Measurements from ENCODE around the gene CTAGE15. TPM values are rescaled to one million over a fixed set of nuclear protein-coding genes. Genes with fewer than 3 reads are reported as not detected.
"Not testable (repeated sequence)": the region's sequence is repeated elsewhere in the genome, so short reads cannot be mapped to it uniquely, and the experiment has no call there.

Gene CTAGE15
- total RNA-seq, 2 experiments from 2014 or later: not detected

- H3K27me3 Mint-ChIP-seq; H3K27ac Mint-ChIP-seq; H3K9me3 Mint-ChIP-seq; H3K4me3 Mint-ChIP-seq; POLR2A ChIA-PET; H3K36me3 Mint-ChIP-seq; intact Hi-C loops (cut with micrococcal nuclease); H3K4me1 Mint-ChIP-seq (ENCODE audit: low read depth); CTCF ChIA-PET; DNase-seq: not testable (repeated sequence)
Observed at GRCh38 chr7:143589897-143590296, 18.3 kb downstream of the CTAGE15 start.

DNA sequence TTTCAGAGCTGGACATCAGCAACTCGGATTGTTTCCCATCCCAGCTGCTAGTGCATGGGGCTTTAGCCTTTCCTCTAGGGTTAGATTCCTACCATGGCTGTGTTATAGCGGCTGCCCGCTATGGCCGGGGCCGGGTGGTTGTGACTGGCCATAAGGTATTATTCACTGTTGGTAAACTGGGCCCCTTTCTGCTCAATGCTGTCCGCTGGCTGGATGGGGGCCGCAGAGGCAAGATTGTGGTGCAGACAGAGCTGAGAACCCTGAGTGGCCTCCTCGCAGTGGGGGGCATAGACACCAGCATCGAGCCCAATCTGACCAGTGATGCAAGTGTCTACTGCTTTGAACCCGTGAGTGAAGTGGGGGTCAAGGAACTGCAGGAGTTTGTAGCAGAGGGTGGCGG is 26.5 kb downstream of the CTAGE15 start:
- CTCF ChIA-PET; intact Hi-C loops (cut with micrococcal nuclease); H3K9me3 Mint-ChIP-seq; H3K27ac Mint-ChIP-seq; H3K36me3 Mint-ChIP-seq; H3K27me3 Mint-ChIP-seq; DNase-seq; H3K4me1 Mint-ChIP-seq (ENCODE audit: low read depth); H3K4me3 Mint-ChIP-seq; POLR2A ChIA-PET: not testable (repeated sequence)

- H3K36me3 Mint-ChIP-seq; H3K27me3 Mint-ChIP-seq; POLR2A ChIA-PET; H3K4me1 Mint-ChIP-seq (ENCODE audit: low read depth); H3K4me3 Mint-ChIP-seq; CTCF ChIA-PET; intact Hi-C loops (cut with micrococcal nuclease); H3K27ac Mint-ChIP-seq; H3K9me3 Mint-ChIP-seq; DNase-seq: not testable (repeated sequence)
Observed at GRCh38 chr7:143603549-143603948, 31.9 kb downstream of the CTAGE15 start.

DNA sequence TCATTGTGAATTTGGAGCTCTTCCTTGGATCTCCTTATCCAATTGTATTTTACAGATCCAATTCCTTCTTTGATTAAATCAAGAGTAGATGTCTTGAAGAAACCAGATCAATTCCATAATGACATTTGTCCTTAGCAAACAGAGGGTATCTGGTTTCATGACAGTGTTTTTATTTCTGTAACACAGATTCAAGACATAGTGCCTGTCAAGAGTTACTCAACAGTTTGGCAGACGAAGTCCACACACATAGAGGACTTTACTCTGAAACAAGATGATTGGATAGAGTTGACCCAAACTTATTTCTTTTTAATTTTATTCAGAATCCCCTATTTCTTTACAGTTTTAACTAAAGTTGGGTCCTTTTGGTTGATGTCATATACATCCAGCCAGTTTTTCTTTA is 34.5 kb downstream of the CTAGE15 start:
- H3K27ac Mint-ChIP-seq; DNase-seq; intact Hi-C loops (cut with micrococcal nuclease); CTCF ChIA-PET; H3K4me3 Mint-ChIP-seq; POLR2A ChIA-PET; H3K4me1 Mint-ChIP-seq (ENCODE audit: low read depth); H3K36me3 Mint-ChIP-seq; H3K9me3 Mint-ChIP-seq; H3K27me3 Mint-ChIP-seq: not testable (repeated sequence)

GRCh38 chr7:143615545-143615944 is 43.9 kb downstream of the CTAGE15 start:
- H3K4me1 Mint-ChIP-seq (ENCODE audit: low read depth); intact Hi-C loops (cut with micrococcal nuclease); CTCF ChIA-PET; POLR2A ChIA-PET; H3K9me3 Mint-ChIP-seq; H3K36me3 Mint-ChIP-seq; H3K4me3 Mint-ChIP-seq; DNase-seq; H3K27me3 Mint-ChIP-seq; H3K27ac Mint-ChIP-seq: not testable (repeated sequence)

DNA sequence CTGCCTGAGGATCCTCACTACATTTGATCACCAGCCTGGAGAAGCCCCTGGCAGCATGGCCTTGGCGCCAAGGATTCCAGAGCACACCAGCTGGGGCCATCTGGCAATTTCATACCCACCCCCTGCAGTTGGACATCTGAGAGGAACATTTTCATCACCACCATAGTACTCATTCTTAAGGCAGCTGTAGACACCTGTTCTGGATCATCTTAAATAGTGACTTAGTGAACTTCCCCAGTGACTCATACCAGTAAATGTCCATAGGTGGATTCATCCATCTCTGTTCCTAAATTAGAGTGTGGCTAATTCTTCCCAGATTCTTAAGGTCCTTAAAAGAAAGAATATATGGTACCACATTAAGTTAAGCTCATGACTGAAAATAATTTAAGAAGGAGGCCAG is 45.6 kb downstream of the CTAGE15 start:
- H3K36me3 Mint-ChIP-seq: not testable (repeated sequence)

GRCh38 chr7:143620058-143620457 is 48.5 kb downstream of the CTAGE15 start:
- H3K27me3 Mint-ChIP-seq, CTCF ChIA-PET: not testable (repeated sequence)

More for the DNA sequence above, 45.6 kb downstream of the CTAGE15 start:
- DNase-seq; CTCF ChIA-PET; H3K4me3 Mint-ChIP-seq; H3K4me1 Mint-ChIP-seq (ENCODE audit: low read depth); H3K27ac Mint-ChIP-seq; H3K9me3 Mint-ChIP-seq; intact Hi-C loops (cut with micrococcal nuclease); H3K27me3 Mint-ChIP-seq; POLR2A ChIA-PET: not testable (repeated sequence)

DNA sequence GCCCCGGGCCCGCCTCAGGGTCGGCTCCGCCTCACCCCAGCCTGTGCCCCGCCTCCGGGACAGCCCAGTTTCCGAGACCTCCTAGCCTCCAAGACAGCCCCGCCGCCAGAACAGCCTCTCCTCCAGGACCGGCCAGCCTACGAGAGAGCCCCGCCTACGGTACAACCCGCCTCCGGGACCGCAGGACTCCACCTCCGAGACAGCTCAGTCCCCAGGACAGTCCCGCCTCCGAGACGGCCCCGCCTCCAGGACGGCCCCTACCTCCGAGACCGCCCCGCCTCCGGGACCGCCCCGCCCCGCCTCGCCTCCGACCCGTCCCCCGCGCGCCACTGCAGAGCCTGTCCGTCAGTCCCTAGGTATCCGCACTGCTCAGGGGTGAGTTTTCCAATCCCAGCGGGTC is 49.0 kb downstream of the CTAGE15 start, which contains the start of gene TCAF2:
TSS of gene TCAF2 (plus strand) at position 329 of the 400 bp plus-strand sequence.
- H3K4me3 Mint-ChIP-seq; H3K9me3 Mint-ChIP-seq; POLR2A ChIA-PET; intact Hi-C loops (cut with micrococcal nuclease); H3K4me1 Mint-ChIP-seq (ENCODE audit: low read depth); CTCF ChIA-PET; H3K36me3 Mint-ChIP-seq; H3K27ac Mint-ChIP-seq; H3K27me3 Mint-ChIP-seq: not testable (repeated sequence)
- peak; percentile 80 for DNase-seq

More at GRCh38 chr7:143620058-143620457, 48.5 kb downstream of the CTAGE15 start:
- H3K4me1 Mint-ChIP-seq (ENCODE audit: low read depth); H3K27ac Mint-ChIP-seq; H3K36me3 Mint-ChIP-seq; POLR2A ChIA-PET; H3K4me3 Mint-ChIP-seq; intact Hi-C loops (cut with micrococcal nuclease); H3K9me3 Mint-ChIP-seq: not testable (repeated sequence)
- DNase-seq: peak; percentile 82

- H3K36me3 Mint-ChIP-seq; DNase-seq; POLR2A ChIA-PET; H3K9me3 Mint-ChIP-seq; H3K27me3 Mint-ChIP-seq; H3K4me3 Mint-ChIP-seq; intact Hi-C loops (cut with micrococcal nuclease); H3K27ac Mint-ChIP-seq; H3K4me1 Mint-ChIP-seq (ENCODE audit: low read depth); CTCF ChIA-PET: not testable (repeated sequence)
Observed at GRCh38 chr7:143621175-143621574, 49.6 kb downstream of the CTAGE15 start.

- H3K4me3 Mint-ChIP-seq; DNase-seq; H3K27me3 Mint-ChIP-seq; H3K27ac Mint-ChIP-seq; H3K9me3 Mint-ChIP-seq; H3K36me3 Mint-ChIP-seq; POLR2A ChIA-PET; CTCF ChIA-PET; intact Hi-C loops (cut with micrococcal nuclease); H3K4me1 Mint-ChIP-seq (ENCODE audit: low read depth): not testable (repeated sequence)
Observed at GRCh38 chr7:143622130-143622529, 50.5 kb downstream of the CTAGE15 start.

Other genes with a start within 250 kb of the CTAGE15 start
- gene FAM131B, start 209.1 kb upstream of the CTAGE15 start, total RNA-seq: 1 to 10 TPM; 1.9 to 2.3 TPM
- 100 to 1,000 TPM; 137 to 140 TPM for gene ZYX, start 190.5 kb upstream of the CTAGE15 start, total RNA-seq
- 1 to 10 TPM; 2.9 to 4.3 TPM for gene EPHA1, start 162.9 kb upstream of the CTAGE15 start, total RNA-seq
- not detected for gene TAS2R60, start 128.3 kb upstream of the CTAGE15 start, total RNA-seq
- gene TAS2R41, start 93.9 kb upstream of the CTAGE15 start, total RNA-seq: not detected
- 10 to 100 TPM; 32.7 to 33.9 TPM for gene TCAF2, start 49.2 kb downstream of the CTAGE15 start, total RNA-seq
- gene CTAGE6, start 185.9 kb downstream of the CTAGE15 start, total RNA-seq: 1 to 10 TPM; 1.6 to 1.9 TPM